Measurements from ENCODE around the gene CPNE5.
"Not testable (repeated sequence)": the region's sequence is repeated elsewhere in the genome, so short reads cannot be mapped to it uniquely, and the experiment has no call there.

The CPNE5 gene

DNA sequence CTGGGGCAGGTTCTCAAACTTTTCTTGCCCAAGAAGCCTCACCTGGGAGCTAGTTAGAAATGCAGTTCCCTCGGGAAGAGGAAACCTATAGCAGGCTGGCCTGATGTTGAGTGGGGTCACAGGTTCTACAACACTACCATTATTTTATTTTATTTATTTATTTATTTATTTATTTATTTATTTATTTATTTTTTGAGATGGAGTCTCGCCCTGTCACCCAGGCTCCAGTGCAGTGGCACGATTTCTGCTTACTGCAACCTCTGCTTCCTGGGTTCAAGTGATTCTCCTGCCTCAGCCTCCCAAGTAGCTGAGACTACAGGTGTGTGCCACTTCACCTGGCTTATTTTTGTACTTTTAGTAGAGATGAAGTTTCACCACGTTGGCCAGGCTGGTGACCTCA is 115.3 kb downstream of the CPNE5 start:
- DNase-seq (ENCODE audit: low spot score): not testable (repeated sequence)

DNA sequence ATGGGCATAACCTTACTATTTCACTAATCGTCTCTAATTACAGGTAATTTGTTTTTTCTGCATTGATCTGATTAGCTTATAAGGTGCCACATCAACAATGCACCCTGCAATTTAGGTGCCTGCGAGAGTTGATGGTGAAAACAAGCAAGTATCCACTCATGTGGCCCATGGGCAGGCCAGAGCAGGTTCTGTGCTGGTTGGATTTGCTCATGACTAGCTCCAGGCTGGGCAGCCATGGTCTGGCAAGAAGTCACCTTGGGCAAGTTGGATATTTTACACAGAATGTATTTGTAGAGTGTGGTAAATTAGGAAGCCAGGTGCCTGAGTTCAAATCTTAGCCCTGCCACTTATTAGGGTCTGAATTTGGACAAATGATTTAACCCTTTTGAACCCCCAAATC is 116.4 kb downstream of the CPNE5 start:
- no peak for DNase-seq (ENCODE audit: low spot score)

DNA sequence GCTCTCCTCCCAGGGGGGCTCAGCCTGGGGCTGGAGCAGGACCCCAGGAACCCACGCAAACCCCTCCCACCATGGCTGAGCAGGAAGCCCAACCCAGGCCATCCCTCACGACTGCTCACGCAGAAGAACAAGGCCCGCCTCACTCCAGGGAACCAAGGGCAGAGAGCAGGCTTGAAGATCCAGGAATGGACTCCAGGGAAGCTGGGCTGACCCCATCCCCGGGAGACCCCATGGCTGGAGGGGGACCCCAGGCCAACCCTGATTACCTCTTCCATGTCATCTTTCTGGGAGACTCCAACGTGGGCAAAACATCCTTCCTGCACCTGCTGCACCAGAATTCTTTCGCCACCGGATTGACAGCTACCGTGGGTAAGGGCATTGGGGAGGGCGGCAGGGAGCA is 116.9 kb downstream of the CPNE5 start:
- DNase-seq (ENCODE audit: low spot score): no peak

DNA sequence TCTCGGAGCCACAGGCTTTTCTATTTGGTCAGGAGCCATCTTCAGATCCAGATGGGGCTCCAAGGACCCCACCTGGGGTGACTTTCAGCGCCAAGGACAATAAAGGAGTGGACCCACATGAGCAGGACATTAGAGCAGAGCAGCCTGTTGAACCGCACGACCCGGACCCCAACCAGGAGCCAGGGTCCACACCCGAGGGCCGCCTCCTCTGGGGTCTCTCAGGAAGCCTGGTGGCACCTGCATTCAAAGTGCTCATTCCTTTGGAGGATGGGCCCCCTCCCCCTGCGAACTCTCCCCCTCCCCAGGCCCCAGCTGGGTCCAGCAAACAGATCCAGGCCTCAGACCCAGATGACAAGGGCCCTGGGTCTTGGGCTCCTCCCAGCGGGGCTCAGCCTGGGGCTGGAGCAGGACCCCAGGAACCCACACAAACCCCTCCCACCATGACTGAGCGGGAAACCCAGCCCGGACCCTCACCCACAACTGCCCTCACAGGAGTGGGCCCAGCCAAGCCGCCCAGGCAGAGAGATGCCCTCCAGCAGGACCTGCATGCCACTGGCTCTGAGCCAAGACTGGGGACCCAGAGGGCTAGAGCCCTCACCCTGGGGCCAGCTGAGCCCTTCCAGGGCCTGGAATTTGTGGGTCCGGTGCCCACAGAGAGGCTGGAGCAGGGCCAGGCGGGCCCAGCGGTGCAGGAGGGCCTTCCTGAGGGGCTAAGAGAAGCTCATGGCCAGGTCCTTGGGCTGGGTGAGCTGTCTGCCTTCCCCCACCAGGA is 117.7 kb downstream of the CPNE5 start:
- DNase-seq (ENCODE audit: low spot score): no peak

DNA sequence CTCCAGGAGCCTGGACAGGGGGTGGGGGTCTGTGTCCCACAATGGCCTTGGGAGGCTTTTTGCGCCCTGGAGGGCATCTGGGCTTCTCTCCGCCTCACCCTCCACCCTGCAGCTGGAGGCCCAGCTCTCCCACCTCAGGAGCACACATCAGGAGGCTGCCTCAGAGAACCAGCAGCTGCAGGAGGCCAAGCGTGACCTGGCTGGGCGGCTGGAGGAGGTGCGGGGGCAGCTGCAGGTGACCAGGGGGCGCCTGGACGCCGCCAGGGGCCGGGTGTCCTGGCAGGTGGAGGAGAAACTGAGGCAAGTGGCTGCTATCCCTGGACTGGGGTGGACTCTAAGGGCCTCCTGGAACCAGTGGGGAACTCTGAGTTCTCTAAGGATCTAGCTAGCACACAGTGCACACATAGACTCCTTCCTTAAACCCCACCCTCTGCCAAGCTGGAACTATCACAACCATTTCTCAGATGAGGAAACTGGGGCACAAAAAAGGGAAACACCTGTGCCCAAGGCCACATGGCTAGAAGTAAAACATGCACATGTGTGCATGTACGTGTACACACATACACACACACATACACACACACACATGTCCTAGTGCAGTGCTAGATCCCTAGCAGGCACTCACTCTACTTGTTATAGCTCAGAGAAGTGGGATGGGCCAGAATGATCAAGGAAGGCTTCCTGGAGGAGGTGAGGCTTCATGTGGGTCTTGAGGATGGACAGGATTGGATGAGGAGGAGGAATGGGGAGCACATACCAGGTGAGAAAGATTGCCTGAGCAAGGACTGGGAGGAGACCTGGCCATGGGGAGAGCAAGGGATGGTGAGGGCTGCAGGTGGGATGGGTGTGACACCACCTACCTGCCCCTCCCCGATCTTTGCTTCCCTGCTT is 118.7 kb downstream of the CPNE5 start:
- no peak for DNase-seq (ENCODE audit: low spot score)

DNA sequence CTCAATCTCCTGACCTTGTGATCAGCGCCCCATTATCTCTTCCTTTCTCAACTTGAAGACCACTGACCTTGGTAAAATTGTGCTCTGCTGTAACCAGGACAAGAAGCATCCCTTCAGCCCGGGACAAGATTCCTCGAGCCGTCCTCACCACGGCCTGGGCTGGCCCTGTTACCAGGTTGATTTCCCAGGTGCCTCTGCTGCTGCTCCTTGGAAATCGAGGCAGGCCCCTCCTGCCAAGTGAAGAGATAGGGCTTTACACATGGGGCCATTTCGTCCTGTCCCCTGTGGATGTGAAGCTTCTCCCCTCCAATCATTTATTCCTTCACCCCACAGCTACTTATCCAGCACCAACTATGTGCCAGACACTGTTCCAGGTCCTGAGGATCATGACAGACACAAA is 120.1 kb downstream of the CPNE5 start:
- DNase-seq (ENCODE audit: low spot score): no peak

DNA sequence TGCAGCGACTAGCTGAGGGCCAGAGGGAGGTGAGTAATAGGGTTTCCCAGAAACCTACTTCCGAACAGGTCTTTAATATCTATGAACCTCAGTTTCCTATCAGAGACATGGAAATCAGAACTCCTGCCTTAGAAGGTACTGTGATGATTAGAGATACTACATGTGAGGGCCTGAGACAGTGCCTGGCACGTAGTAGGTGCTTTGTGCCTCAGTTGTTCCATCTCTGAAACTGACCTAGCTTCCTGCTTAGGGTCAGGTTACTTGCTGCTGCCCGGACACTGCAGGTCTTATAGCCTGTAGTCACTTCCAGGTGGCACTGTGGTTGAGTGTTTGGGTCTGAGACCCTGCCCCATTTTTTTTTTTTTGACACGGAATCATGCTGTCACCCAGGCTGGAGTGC is 120.7 kb downstream of the CPNE5 start:
- DNase-seq (ENCODE audit: low spot score): no peak

DNA sequence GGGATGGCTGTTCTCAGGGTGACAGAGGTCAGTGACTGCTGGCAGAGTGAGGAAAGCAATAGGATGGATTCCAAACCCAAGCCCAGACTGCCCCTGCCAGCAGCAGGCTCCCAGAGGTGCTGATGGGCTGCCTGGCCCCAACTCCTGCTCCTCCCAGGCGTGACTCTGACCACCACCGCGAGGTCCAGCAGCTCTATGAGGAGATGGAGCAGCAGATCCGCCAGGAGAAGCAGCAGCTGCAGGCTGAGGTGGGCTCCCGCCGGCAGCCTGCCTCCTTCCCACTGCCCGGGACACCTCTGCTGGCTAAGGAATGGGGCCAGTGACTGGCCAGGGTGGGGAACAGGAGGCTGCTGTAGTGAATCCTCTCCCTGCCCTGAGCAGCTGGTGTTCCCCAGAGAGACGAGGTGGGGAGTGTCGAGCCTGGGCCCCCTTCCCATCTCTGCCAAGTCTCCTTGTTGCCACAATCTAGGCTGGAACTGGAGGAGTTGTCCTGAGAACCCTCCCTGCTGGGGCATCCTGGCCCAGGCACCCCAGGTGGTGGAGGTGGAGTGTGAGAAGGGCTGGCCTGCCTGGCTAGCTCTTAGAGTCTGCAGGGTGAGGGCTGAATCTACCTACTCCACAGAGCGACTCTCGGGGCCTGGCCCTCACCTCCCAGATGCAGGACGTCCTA is 121.2 kb downstream of the CPNE5 start:
- DNase-seq (ENCODE audit: low spot score): no peak

DNA sequence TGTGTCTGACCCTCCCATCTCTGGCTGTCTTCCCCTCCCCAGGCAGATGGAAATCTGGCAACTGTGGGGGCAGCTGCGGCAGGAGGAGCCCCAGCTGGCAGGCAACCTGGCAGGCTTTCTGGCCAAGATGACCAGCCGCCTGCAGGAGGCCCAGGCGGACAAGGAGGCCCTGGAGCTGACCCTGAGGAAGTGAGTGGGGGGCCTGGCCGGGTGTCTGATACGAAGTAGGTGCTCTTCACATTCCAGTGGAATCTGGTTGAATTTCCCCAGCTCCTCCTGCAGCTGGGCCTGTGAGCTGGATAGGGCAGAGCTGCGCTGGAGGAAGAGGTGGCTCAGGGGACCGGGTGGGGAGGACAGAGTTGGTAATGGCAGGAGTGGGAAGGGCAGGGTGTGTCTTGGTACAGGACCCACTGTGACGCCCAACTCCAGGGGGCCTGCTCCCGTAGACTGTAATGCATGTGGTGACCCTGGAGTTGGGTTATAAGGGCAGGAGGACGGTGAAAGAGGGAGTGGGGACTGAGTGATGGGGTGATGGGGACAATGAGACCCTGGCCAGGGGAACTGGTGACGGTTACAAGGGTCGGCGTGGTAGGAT is 121.9 kb downstream of the CPNE5 start:
- DNase-seq (ENCODE audit: low spot score): no peak

DNA sequence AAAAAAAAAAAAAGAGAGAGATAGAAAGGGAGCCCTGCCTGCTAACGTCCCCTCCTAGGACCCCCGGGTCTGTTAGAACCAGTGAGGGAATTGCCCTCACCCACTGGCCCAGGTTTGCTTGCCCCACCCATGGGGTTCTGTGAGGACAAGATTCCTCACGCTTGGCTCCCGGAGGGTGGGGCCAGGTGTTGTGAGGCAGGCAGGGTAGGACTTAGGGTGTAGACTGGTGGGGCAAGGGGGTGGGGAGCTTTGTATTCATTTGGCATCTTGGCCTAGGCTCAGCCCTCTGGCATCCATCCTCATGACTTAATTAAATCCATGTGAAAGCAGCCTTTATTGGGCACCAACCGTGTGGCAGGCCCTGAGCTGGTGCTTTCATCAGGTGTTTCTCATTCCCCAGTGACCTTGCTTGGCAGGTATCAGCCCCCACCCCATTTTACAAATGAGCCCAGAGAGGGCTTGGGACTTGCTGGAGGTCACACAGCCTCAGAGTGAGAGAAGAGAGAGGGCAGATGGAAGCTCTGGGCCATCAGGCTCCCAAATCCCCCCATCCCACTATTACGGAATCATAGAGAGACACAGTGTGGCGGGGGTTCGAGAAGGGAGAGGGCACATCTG is 122.7 kb downstream of the CPNE5 start:
- no peak for DNase-seq (ENCODE audit: low spot score)

DNA sequence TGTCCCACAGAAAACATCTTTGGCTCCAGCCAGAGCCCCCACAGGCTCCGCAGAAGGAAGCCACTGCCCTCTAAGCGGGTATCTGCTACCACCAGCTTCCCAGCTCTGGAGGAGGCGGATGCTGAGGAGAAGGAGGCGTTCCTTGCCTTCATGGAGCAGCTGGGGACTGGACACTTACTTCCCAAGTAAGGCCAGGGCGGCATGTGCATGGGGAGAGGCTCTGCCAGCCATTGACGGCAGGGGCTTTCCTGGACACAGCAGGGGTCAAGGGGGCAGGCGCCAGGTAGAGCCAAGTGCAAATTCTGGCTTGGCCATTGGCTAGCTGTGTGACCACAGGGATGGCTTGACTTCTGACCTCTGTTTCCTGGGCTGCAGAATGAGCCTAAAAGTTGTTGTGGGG is 123.8 kb downstream of the CPNE5 start:
- DNase-seq (ENCODE audit: low spot score): no peak

DNA sequence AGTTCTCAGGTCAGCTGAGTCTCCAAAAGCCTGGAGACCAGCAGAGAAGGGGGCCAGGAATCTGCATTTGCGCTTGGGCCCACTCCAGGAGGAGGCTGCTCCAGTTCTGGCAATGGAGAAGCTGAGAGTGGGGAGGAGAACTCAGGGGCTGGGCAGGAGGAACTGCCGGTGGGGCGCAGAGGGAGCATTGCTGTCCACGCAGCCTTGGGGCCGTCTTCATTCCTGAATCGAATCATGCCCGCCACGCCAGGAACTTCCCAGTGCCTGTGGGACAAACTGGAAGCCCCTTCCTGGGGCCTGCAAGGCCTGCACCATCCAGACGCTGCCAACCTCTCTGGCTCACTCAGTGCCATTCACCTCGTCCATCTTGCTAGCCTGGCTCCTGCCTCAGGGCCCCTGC is 124.7 kb downstream of the CPNE5 start:
- DNase-seq (ENCODE audit: low spot score): no peak

DNA sequence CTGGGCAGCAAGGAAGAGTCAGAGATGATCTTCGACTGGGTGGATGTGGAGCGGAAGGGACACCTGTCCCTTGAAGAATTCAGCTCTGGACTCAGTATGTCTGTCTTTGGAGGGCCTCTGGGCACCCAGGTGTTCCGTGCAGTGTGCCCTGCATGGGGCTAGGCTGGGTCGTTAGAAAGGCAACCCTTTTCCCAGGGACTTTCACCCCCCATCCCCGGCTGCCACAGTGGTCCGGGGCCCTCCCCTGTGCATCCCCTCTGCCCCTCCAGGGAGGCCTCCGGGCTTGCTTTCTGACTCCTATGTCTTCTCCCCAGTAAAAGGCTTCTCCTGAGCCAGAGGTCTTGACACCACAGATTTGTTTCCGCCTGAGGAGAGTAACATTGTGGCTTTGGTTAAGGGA is 125.4 kb downstream of the CPNE5 start:
- no peak for DNase-seq (ENCODE audit: low spot score)

DNA sequence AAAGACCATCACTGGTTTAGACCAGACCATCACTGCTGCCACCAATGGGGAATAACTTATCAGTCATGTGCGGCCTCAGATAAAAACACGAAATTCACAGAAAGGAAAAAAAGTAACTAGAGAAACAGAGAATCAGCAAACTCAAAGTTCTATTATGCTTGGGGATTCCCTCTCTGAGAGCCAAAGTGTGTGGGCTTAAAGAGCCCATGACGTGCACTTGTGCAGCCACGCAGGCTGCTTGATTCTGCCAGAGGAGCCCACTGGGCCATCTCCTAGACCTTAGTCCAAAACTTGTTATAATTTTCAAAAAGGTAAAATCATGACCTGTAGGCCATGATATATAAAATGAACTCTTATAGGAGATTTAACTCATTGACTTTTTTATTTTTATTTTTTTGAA is 126.4 kb downstream of the CPNE5 start:
- DNase-seq (ENCODE audit: low spot score): no peak

DNA sequence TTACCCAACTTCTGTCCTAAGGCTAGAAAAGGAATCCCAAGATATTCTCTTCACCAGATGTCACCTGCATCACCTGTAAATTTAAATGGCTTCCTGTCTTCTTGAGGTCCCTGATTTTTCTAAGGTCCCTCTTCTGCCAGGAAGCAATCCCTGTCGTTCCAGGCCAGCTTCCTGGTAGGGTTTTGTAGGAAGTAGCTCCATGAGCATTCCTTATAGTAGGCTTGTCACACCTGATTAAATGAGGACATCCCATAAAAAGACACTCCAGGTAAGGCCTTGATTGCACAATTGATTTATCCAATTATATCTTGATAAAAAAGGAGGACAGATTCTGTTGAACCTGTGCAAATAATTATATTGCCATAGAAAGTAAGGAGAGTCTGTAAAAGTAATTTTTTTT is 132.9 kb downstream of the CPNE5 start:
- no peak for DNase-seq (ENCODE audit: low spot score)

DNA sequence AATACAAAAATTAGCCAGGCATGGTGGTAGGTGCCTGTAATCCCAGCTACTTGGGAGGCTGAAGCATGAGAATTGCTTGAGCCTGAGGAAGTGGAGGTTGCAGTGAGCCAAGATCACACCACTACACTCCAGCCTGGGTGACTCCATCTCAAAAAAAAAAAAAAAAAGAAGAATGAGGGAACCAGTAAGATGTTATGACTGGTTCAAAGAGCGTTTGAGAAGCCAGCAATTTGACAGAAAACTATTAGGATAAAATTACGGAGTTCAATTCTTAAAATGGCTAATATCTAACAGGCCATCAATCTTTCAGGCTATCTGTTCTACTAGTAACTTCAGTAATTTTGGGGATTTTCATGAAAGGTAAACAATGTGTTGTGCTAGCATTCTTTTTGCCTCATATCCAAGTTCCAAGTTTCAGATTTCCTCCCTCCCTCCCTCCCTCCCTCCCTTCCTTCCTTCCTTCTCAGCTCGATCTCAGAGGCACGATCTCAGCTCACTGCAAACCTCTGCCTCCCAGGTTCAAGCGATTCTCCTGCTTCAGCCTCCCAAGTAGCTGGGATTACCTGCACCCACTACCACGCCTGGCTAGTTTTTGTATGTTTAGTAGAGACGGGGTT is 134.2 kb downstream of the CPNE5 start:
- DNase-seq (ENCODE audit: low spot score): not testable (repeated sequence)

DNA sequence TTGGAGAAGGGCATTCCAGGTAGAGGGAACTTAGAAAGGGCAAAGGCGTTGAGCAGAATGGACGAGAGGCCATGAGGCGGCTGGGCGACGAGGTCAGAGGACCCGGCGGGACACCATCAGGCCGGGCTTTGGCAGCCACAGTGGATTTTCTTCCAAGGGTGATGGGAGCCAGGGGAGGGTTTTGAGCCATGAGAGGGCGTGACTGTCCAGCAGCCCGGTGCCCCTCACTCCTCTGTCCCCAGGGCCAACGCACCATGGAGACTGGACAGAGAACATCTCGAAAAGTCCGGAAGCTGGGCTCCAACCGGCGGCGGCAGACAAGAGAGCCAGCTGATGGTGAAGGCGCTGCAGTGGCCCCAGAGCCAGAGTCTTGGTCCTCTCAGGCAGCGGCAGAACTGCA is 135.3 kb downstream of the CPNE5 start:
- DNase-seq (ENCODE audit: low spot score): no peak

DNA sequence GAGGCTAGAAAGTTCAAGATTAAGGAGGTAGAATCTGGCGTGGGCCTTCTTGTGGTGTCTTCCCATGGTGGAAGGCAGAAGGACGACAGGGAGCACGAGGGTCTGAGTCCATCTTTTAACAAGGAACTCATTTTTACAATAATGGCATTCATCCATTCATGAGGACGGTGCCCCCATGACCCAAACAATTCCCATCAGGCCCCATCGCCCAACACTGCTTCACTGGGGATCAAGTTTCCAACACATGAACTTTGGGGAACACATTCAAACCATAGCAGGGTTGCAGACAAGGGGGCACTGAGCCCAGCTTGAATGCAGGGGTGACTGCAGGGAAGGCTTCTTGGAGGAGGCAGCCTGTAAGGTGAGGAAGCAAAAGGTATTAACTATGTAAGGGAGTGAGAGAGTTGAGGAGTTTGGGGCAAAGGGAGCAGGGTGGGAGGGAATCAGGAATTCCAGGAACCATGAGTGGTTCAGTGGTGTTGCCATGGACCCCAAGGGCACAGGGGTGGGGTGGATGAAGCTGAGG is 136.1 kb downstream of the CPNE5 start:
- no peak for DNase-seq (ENCODE audit: low spot score)

DNA sequence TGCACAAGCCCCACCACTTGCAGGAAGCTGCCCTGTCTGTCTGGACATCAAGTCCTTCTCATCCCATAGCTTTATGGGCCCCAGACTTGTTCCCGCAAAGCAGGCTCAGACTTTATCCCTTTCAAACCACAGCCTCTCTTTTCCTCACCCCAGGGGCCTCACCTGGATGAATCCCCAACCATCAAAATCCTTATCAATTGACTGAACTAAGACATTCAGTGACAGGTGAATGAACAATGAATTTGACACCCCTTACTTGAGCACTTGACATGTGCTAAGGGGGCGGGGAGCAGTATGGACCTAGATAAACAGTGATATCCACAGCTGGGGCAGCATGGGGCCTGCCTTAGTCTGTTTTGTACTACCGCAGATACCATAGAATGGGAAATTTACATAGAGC is 136.6 kb downstream of the CPNE5 start:
- DNase-seq (ENCODE audit: low spot score): no peak

DNA sequence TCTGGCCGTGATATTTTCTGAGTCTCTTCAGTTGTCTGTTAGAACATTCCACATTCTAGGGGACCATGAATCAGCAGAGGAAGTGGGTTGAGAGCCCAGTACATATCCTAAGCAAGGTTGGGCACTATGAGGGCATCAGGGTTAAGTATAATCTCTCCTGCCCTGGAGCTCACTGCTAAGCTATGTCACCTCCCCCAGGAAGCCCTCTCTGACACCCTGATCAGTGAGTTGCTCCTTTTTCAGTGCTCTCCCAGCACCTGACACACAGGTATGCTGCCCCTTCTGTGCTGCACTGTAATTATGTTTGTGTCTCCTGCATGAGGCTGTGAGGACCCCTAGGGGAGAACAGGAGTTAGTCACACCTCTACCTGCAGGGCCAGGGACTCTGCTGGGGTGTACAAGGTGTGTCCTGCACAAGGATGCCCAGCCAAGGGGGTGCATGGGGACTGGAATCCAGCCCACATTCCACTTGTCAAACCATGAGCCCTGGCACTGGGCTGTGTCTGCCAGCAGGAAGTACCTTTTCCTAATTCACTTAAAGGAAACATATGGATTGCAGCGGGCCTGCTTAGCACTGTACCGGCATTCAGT is 137.7 kb downstream of the CPNE5 start:
- no peak for DNase-seq (ENCODE audit: low spot score)

DNA sequence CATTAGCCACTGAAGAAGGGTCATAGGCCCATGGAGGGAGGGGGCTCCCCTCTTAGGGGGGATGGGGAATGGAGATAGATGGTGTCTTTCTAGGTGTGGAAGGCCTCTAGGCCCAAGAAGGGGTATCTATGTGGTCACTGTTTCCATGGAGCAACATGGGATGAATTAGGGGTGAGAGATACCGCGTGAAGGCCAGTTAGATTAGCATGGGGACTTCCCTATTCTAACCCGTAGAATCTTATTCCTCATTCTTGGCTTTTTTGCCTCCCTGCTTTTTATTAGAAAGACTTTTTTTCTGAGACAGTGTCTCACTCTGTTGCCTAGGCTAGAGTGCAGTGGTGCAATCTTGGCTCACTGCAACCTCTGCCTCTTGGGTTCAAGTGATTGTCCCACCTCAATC is 138.4 kb downstream of the CPNE5 start:
- DNase-seq (ENCODE audit: low spot score): no peak

Measured in AG08395 (cell line).